NCI-H2171 (cell line): ENCODE data around the gene PATJ.
A peak's percentile ranks its signal among the peaks of the same experiment; 100 is the strongest.

Source experiments
- DNase-seq: peaks from one replicate; lab custom pipeline; 2025; lab: John Stamatoyannopoulos, UW

PATJ gene

GRCh38 chr1:62045574-62045973 lies 303.3 kb downstream of the PATJ start:
- peak; percentile 89 for DNase-seq

- DNase-seq = no peak
These were observed 304.6 kb downstream of the PATJ start for GRCh38 chr1:62046927-62047326.

GRCh38 chr1:62050165-62050564 lies 307.9 kb downstream of the PATJ start:
- no peak for DNase-seq

- DNase-seq = no peak
These were observed 310.7 kb downstream of the PATJ start for GRCh38 chr1:62052946-62053345.

- DNase-seq = no peak
These were observed 311.9 kb downstream of the PATJ start for GRCh38 chr1:62054188-62054587.

- no peak for DNase-seq
These were observed 314.9 kb downstream of the PATJ start for GRCh38 chr1:62057230-62057629.

GRCh38 chr1:62057641-62058290 lies 315.5 kb downstream of the PATJ start:
- no peak for DNase-seq

GRCh38 chr1:62058956-62059355 lies 316.7 kb downstream of the PATJ start:
- no peak for DNase-seq

GRCh38 chr1:62062087-62062486 lies 319.8 kb downstream of the PATJ start:
- DNase-seq = no peak

- DNase-seq = no peak
These were observed 322.6 kb downstream of the PATJ start for GRCh38 chr1:62064829-62065407.

- DNase-seq = no peak
These were observed 324.4 kb downstream of the PATJ start for GRCh38 chr1:62066713-62067112.

GRCh38 chr1:62068416-62068843 lies 326.1 kb downstream of the PATJ start:
- no peak for DNase-seq

- no peak for DNase-seq
These were observed 326.7 kb downstream of the PATJ start for GRCh38 chr1:62068978-62069377.

GRCh38 chr1:62070384-62071011 lies 328.2 kb downstream of the PATJ start:
- peak; percentile 17 for DNase-seq

GRCh38 chr1:62071695-62072094 lies 329.4 kb downstream of the PATJ start:
- no peak for DNase-seq

- no peak for DNase-seq
These were observed 334.0 kb downstream of the PATJ start for GRCh38 chr1:62076286-62076685.

- DNase-seq = no peak
These were observed 335.5 kb downstream of the PATJ start for GRCh38 chr1:62077821-62078220.

GRCh38 chr1:62082456-62083363 lies 340.4 kb downstream of the PATJ start:
- DNase-seq = no peak

GRCh38 chr1:62084310-62084890 lies 342.1 kb downstream of the PATJ start:
- no peak for DNase-seq

GRCh38 chr1:62088439-62088838 lies 346.2 kb downstream of the PATJ start:
- DNase-seq = no peak

- DNase-seq = no peak
These were observed 347.3 kb downstream of the PATJ start for GRCh38 chr1:62089570-62089969.

- DNase-seq = no peak
These were observed 347.7 kb downstream of the PATJ start for GRCh38 chr1:62090016-62090415.
